IPS DF 6.9 (cell line): ENCODE results near the gene METTL26.

Source experiments
- DNase-seq: peaks from one replicate; pipeline ENCODE4 v3.0.0-alpha.2; 2013; ENCODE audit warnings: low read depth, low spot score
- H3K27ac ChIP-seq: one replicate; pipeline ENCODE4 v1.5.1; 2013; ENCODE audit warnings: low read length, control low read depth
- H3K27me3 ChIP-seq: 2 replicates; pipeline ENCODE4 v1.6.1; 2013; ENCODE audit warnings: mild to moderate bottlenecking, low read length; ENCODE audit not compliant: control insufficient read depth, insufficient read depth
- H3K36me3 ChIP-seq: 2 replicates; pipeline ENCODE4 v1.6.1; 2013; ENCODE audit warnings: low read length; ENCODE audit not compliant: control insufficient read depth, insufficient read depth
- H3K4me1 ChIP-seq: 2 replicates; pipeline ENCODE4 v1.6.1; 2013; ENCODE audit warnings: low read length; ENCODE audit not compliant: control insufficient read depth, insufficient read depth
- H3K4me3 ChIP-seq: 2 replicates; pipeline ENCODE4 v1.5.1; 2013; ENCODE audit warnings: mild to moderate bottlenecking, low read length
- H3K9me3 ChIP-seq: 2 replicates; pipeline ENCODE4 v1.6.1; 2013; ENCODE audit warnings: low read length, inconsistent platforms; ENCODE audit not compliant: control insufficient read depth, insufficient read depth
- WGBS: extraction: QIAGEN DNeasy Blood & Tissue Kit; methylation state at CpG from one replicate; pipeline ENCODE4 v1.1.7; 2013; ENCODE audit warnings: mixed read lengths, missing lambda C conversion rate; ENCODE audit not compliant: insufficient read length, insufficient coverage; 5-methylcytosine and 5-hydroxymethylcytosine counted together

Gene METTL26

DNA sequence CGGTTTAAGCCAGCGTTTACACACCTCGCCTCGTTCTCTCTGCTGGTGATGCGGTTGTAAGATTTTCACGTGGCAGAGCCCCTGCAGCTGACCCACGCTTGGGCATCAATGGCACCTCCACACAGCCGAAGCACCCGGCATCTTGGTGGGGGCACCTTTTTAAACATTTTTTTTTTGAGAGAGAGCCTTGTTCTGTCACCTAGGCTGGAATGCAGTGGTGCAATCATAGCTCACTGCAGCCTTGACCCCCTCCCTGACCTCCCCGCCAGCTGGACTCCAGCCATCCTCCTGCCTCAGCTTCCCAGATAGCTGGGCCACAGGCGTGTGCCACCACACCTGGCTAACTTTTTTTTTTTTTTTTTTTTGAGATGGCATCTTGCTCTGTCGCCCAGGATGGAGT lies 17.9 kb upstream of the METTL26 start:
- no peak for DNase-seq
- Histone ChIP-seq H3K4me3 (no peak overlapping the region), H3K4me1 (no peaks in the 10 kb centered on the region; the same call in 1 of the 2 replicates), H3K9me3 (no peaks in the 10 kb centered on the region), H3K27ac (no peak overlapping the region), H3K36me3 (peaks cover 12% of the 10 kb centered on the region), H3K27me3 (no peaks in the 10 kb centered on the region)
- WGBS, result no CpG with 5 or more reads among the region's 12 CpGs

- H3K27me3 ChIP-seq, result no peaks in the 10 kb centered on the region
- H3K4me1 ChIP-seq, result peaks cover 2% of the 10 kb centered on the region; the same call in 1 of the 2 replicates
- WGBS, result no CpG with 5 or more reads among the region's 28 CpGs
- H3K36me3 ChIP-seq, result peaks cover 9% of the 10 kb centered on the region
- no peaks in the 10 kb centered on the region for H3K9me3 ChIP-seq
- no peak overlapping the region for H3K4me3 ChIP-seq
- no peak overlapping the region for H3K27ac ChIP-seq
- DNase-seq, result no peak
Observed at GRCh38 chr16:652454-653305, 16.6 kb upstream of the METTL26 start.

DNA sequence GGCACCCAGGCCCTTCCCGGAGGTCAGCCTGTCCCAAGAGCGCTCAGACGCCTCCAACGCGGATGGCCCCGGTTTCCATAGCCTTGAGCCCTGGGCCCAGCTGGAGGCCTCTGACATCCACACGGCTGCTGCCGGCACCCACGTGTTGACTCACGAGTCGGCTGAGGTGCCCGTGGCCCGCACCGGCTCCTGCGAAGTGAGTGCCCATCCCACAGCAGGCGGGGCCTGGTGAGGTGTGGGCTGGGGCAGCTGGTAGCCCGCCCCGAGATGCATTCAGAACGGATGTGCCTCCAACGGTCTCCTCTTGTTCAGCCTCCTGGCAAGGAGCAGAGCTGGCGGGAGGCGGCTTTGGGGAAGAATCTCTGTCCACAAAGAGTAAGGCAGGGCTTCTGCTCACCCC lies 15.7 kb upstream of the METTL26 start:
- DNase-seq, result no peak
- Histone ChIP-seq H3K27me3 (no peaks in the 10 kb centered on the region), H3K4me1 (peaks cover 2% of the 10 kb centered on the region; the same call in 1 of the 2 replicates), H3K9me3 (no peaks in the 10 kb centered on the region), H3K36me3 (peaks cover 9% of the 10 kb centered on the region), H3K4me3 (no peak overlapping the region), H3K27ac (no peak overlapping the region)
- WGBS, result no CpG with 5 or more reads among the region's 22 CpGs

- H3K4me1 ChIP-seq, result peaks cover 2% of the 10 kb centered on the region; the same call in 1 of the 2 replicates
- WGBS, result no CpG with 5 or more reads among the region's 44 CpGs
- H3K27ac ChIP-seq, result no peak overlapping the region
Observed at GRCh38 chr16:649631-650030, 13.5 kb upstream of the METTL26 start.

DNA sequence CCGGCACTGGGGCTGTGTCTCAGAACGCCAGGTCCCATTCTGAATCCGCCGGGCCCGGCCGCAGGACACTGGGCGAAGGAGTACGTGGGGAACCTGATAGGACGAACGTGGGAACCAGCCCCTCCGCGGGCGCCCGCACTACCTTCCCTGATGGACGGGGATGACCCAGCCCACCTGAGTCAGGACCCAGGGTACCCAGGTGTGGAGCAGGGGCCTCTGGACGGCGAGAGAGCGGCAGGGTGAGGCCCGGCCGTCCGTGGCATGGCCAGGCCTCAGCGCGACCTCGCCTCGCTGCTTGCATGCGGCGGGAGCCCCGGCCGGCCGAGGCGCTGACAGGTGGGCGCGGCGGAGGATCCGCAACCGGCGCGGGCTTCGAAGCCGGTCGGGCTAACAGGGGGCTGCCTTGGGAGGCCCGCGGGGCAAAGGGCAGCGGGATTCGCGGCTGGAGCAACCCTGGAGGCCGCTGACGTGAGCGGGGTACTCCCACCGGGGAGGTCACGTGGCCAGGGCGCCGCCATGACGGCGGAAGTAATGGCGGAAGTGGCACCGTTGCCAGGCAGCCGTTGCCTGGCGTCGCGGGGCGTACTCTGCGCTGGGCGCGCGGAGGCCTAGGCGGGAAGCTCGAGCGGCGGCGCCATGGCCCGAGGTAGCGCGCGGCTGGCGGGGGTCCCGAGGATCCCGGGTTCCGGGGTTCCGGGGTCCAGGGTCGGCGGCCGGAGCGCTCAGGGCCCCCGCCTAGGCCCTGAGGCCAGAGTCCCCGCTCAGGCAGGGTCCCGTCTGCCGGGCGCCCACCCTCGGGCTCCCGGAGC lies 12.9 kb upstream of the METTL26 start, which contains the start of gene WDR90:
Gene WDR90, plus strand, starts transcription at position 585 of the 809 bp plus-strand sequence. Its CDS starts 52 bp downstream, at position 637.
- Histone ChIP-seq H3K9me3 (no peaks in the 10 kb centered on the region), H3K4me3 (peak within 1 kb of the TSS; percentile 61)
- no CpG with 5 or more reads among the region's 91 CpGs for WGBS

More at GRCh38 chr16:649631-650030, 13.5 kb upstream of the METTL26 start:
- no peaks in the 10 kb centered on the region for H3K9me3 ChIP-seq
- H3K4me3 ChIP-seq, result peak overlapping the region; percentile 61; the same call in 1 of the 2 replicates
- no peak for DNase-seq
- no peaks in the 10 kb centered on the region for H3K27me3 ChIP-seq
- no peaks in the 10 kb centered on the region; the same call in 1 of the 2 replicates for H3K36me3 ChIP-seq

DNA sequence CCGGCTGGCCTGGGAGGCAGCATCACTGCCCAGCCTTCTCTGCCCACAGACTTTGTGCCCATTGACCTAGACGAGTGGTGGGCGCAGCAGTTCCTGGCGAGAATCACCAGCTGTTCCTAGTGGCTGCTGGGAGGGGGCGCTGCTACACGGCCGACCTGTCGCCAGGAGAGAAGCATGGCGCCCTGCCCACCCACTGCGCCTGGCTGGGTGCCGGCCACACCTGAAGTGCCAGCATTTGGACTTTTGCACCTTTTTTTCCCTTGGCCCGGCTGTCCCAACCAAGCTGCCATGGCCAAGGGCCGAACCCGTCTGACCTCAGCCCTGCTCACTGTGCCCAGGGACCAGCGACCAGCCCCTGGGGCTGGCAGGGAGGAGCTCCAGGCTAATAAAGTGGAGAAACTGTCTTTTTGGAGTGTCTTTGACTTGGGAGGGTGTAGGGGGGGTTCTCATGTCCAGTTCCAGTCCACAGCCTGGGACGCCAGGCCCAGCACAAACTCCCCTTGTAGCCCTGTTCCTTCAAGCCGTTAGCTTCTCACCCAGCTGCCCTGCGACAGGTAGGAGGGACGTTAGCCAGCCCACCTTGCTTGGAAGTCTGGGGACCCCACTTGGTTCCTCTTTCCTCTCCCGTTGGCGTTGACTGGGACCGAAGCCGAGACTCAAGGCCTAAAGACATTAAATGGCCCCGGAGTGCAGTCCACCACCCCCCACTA lies 12.1 kb upstream of the METTL26 start:
- Histone ChIP-seq H3K9me3 (no peaks in the 10 kb centered on the region), H3K27me3 (no peaks in the 10 kb centered on the region), H3K36me3 (no peaks in the 10 kb centered on the region; the same call in 1 of the 2 replicates), H3K4me3 (peak overlapping the region; percentile 61; the same call in 1 of the 2 replicates), H3K27ac (no peak overlapping the region), H3K4me1 (peaks cover 2% of the 10 kb centered on the region; the same call in 1 of the 2 replicates)
- DNase-seq, result no peak
- no CpG with 5 or more reads among the region's 24 CpGs for WGBS

More for the DNA sequence above, 12.9 kb upstream of the METTL26 start, which contains the start of gene WDR90:
- Histone ChIP-seq H3K27ac (no peak within 1 kb of the TSS), H3K36me3 (no peaks in the 10 kb centered on the region; the same call in 1 of the 2 replicates), H3K4me1 (peaks cover 2% of the 10 kb centered on the region; the same call in 1 of the 2 replicates), H3K27me3 (no peaks in the 10 kb centered on the region)
- DNase-seq, result no peak

DNA sequence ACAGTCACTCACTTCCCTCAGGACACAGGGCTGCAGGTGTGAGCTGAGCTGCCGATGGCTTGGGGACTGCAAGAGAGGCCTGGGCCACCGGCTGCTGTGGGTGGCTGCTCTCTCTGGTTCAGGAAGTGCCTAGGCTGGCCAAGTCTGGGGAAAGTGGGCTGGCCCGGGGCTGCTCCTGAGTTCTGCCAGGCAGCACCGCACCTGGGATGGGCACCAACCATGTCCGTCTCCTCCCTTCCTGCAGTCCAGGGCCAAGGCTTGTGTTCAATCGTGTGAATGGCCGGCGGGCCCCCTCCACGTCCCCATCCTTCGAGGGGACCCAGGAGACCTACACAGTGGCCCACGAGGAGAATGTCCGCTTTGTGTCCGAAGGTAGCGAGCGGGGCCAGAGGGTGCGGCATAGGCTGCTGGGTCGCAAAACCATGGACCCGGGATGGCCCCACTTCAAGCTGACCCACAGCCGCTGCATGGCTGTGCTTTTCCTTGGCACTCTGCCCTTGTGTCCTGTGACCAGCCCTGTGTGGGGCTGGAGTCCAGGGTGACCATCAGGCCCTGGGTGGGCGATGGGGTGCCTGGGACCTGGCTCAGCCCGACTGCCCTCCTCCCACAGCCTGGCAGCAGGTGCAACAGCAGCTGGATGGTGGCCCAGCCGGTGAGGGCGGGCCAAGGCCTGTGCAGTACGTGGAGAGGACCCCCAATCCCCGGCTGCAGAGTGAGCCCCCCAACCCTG lies 11.2 kb upstream of the METTL26 start:
- Histone ChIP-seq H3K27ac (no peak overlapping the region), H3K4me3 (no peak overlapping the region)

GRCh38 chr16:646679-647172 lies 10.6 kb upstream of the METTL26 start:
- H3K9me3 ChIP-seq, result no peaks in the 10 kb centered on the region

More for the DNA sequence above, 11.2 kb upstream of the METTL26 start:
- Histone ChIP-seq H3K9me3 (no peaks in the 10 kb centered on the region), H3K27me3 (no peaks in the 10 kb centered on the region), H3K36me3 (no peaks in the 10 kb centered on the region; the same call in 1 of the 2 replicates), H3K4me1 (peaks cover 2% of the 10 kb centered on the region; the same call in 1 of the 2 replicates)
- DNase-seq, result no peak
- WGBS, result no CpG with 5 or more reads among the region's 25 CpGs

More at GRCh38 chr16:646679-647172, 10.6 kb upstream of the METTL26 start:
- H3K36me3 ChIP-seq, result no peaks in the 10 kb centered on the region; the same call in 1 of the 2 replicates
- no peak for DNase-seq
- no CpG with 5 or more reads among the region's 22 CpGs for WGBS
- H3K4me3 ChIP-seq, result no peak overlapping the region
- H3K27ac ChIP-seq, result no peak overlapping the region
- peaks cover 2% of the 10 kb centered on the region; the same call in 1 of the 2 replicates for H3K4me1 ChIP-seq
- no peaks in the 10 kb centered on the region for H3K27me3 ChIP-seq
